Right renal cortex interstitium (tissue), 3 donors: Measurements from ENCODE around the gene GKN2. TPM values are rescaled to one million over a fixed set of nuclear protein-coding genes. Genes with fewer than 3 reads are reported as not detected.

Experiments
- DNase-seq, 3 donors: peaks; one replicate each; pipeline ENCODE4 v3.0.0-alpha.2; 2013; ENCODE audit warnings: low read depth in 3 of 3, low spot score in 2 of 3
- polyA plus RNA-seq, 3 donors: library from polyadenylated mRNA; unstranded; fragments of 120-200 nt; gene quantifications; one replicate each; pipeline ENCODE4 v1.2.1, GENCODE V29; 2013; ENCODE audit not compliant: insufficient read length in 3 of 3

GKN2 gene
- polyA plus RNA-seq = not detected

DNA sequence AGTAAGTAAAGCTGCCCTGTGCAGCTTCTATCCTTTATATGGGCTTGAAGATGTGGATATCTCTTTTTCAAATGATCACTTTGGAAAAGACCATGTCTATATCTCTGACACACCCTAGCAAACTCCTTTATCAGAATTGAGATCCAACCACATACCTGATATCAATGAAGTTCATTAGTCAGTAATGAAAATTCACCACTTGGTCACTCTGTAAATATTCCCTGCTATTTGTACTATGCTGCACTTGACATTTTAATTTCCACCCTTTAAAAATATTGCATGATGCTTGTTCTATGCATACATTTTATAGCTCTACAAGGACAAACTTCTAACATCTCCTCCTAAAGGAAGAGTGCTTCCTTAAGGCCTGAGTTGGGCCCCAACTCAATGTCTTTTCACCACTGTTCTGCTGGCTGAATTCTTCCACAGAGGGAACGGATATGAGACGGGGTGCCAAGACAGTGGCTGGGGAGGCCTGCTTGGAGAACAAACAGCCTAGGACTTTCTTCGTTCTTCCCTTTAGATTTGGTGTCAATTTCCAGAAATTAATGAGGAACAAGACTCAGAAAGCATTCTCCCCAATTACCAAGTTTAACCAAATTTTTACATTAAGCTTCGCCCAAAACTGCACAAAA is at the start of gene GKN2:
GKN2 (minus strand) TSS at position 7 of the 635 bp plus-strand sequence. CDS start 32 bp downstream, outside the sequence.
- no peak for DNase-seq

- no peak for DNase-seq
Measured at GRCh38 chr2:69001879-69002278, 49.2 kb upstream of the GKN2 start.

- DNase-seq = no peak
Measured at GRCh38 chr2:68997401-68997800, 44.7 kb upstream of the GKN2 start.

- DNase-seq = no peak
Measured at GRCh38 chr2:68995916-68996315, 43.2 kb upstream of the GKN2 start.

GRCh38 chr2:68994864-68995263 is 42.2 kb upstream of the GKN2 start:
- DNase-seq = no peak

DNA sequence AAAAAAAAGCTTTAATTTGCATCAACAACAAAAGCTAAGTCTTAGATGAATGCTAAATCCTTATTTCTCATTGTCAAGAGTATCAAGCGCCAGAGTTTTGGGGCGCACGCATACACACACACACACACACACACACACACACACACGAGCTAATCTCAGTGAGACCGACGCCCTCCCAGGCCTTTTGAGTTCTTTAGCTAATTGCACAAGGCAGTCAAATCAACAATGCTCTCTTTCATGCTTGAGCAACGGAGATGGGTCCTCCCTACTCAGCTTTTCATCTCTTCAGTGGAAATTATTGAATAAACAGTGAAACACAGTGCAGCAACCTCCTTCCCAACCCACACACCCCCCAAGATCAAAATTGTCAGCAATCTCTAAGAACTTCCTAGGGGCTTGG is 41.0 kb upstream of the GKN2 start:
- no peak for DNase-seq

GRCh38 chr2:68992933-68993332 is 40.2 kb upstream of the GKN2 start:
- DNase-seq = no peak

- DNase-seq = no peak
Measured at GRCh38 chr2:68992341-68992740, 39.6 kb upstream of the GKN2 start.

GRCh38 chr2:68989035-68989434 is 36.3 kb upstream of the GKN2 start:
- DNase-seq = no peak

DNA sequence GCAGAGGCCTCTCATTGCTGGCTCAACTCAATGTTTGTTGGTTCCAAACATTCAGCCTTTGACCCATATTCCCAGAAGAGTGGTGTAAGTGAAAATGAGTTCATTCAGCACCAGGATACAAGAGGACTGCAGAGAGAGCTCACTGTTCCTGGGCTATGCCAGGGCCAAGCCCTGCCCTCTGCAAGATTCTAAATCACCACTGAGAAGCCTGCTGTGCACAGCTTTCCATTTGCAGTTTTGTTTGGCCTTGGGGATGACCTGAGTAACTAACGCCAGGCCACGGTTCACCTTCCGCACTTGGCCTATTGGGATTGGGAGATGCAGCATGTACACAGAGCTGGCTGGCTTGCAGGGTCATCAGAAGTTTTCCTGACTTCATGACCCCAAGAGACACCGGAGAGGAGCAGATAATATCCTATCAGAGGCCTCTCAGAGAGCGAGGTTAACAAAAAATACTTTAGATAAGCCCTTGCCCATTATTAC is 34.4 kb upstream of the GKN2 start:
- no peak for DNase-seq

- no peak for DNase-seq
Measured at GRCh38 chr2:68980956-68981355, 28.3 kb upstream of the GKN2 start.

DNA sequence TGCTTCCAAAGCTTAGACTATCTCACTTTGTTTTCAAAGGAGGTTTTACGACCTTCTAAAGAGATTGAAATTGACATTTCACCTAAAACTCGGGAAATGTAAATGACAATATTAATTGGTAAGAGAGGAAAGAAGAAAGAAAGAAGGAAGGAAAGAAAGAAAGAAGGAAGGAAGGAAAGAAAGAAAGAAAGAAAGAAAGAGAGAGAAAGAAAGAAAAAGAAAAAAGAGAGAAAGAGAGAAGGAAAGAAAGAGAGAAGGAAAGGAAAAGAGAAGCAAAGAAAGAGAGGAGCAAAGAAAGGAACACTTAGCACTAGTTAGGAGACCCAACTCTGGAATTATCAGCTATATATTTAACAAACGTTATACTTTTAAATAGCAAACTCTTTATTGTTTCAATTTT is 25.4 kb upstream of the GKN2 start:
- DNase-seq = no peak

DNA sequence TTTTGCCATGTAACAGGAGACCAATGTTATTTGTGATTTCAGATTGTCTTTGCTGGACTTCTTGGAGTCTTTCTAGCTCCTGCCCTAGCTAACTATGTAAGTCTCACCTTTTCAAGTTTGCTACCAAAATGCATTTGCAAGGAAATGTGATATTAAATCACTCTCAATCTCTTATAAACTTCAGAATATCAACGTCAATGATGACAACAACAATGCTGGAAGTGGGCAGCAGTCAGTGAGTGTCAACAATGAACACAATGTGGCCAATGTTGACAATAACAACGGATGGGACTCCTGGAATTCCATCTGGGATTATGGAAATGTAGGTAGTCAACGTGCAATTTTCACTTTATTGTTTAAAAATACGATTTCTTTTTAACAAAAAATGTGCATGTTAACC is 24.8 kb upstream of the GKN2 start:
- no peak for DNase-seq

DNA sequence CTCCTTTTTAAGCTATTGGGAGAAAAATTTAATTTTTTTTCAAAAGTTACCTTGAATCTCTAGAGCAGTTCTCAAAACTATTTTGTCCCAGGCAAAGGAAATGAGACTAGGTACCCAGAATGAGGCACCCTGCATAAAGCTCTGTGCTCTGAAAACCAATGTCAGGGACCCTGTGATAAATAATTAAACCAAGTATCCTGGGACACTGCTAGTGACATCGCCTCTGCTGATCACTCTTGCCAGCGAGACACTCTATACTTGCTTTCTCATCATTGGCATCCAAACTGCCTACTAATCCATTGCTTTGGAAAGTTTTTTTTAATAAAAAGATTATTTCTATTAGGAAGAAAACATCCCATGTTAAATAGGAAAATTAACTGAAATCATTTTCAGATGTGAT is 23.2 kb upstream of the GKN2 start:
- DNase-seq = no peak

DNA sequence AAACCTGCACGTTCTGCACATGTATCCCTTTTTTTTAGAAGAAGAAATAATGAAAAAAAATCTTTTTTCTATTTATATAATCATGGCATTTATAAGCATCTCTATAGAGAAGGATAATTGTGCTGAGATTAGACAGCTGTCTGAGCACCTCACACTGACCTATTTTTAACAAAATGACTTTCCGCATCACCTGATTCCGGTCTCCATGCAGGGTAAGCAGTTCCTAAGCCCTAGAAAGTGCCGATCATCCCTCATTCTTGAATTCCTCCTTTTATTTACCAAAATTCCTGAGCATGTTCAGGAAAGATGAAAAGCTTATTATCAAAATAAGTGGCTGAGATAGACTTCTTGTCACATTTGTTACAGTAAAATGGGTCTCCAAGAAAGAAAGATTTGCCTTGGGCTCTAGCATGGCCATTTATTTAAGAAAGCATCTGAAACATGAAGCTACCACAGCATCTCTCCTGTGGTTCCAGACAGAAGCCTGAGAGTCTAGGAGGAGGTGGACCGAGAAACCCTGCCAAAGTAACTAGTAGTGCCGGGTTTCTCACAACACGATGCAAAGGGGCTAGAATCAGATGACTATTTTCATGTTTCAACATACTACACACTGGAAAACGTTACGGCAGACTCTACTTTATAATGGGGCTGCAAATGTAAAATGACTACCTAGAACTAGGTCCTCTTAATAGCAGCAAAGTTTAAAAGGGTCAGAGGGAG is 22.4 kb upstream of the GKN2 start:
- no peak for DNase-seq

GRCh38 chr2:68974251-68974650 is 21.6 kb upstream of the GKN2 start, which contains the start of gene GKN1:
TSS of gene GKN1 (plus strand) at chr2:68974636. CDS start at chr2:68974678, 42 bp downstream.
- no peak for DNase-seq

DNA sequence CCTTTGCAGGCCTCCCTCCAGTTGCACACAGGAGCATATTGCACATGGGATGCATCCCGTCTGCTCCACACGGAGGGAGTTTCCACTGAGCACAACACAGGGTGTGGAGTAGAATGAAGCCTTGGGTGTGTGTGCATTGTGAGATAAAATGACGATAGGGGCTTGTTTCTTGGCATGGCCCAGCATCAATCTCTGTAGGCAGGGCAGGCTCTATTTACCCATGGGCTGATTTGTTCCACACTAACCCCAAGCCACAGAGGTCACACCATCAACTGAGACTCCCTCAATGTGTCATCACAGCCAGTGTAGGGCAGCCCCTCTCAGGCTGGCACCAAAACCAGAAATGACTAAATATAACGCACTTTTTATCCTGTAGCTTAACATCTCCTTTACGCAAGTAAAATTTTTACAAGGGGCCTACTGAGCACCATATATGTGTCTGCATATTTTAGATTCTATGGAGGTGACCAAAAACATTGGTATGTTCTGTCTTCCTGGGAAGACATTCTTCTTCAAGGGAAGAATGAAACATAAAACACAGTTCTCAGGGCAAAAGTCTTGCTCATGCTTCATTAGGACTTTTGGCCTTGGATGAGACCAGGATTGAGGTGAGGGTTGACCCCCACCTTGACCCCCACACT is 19.0 kb upstream of the GKN2 start:
- DNase-seq = no peak

DNA sequence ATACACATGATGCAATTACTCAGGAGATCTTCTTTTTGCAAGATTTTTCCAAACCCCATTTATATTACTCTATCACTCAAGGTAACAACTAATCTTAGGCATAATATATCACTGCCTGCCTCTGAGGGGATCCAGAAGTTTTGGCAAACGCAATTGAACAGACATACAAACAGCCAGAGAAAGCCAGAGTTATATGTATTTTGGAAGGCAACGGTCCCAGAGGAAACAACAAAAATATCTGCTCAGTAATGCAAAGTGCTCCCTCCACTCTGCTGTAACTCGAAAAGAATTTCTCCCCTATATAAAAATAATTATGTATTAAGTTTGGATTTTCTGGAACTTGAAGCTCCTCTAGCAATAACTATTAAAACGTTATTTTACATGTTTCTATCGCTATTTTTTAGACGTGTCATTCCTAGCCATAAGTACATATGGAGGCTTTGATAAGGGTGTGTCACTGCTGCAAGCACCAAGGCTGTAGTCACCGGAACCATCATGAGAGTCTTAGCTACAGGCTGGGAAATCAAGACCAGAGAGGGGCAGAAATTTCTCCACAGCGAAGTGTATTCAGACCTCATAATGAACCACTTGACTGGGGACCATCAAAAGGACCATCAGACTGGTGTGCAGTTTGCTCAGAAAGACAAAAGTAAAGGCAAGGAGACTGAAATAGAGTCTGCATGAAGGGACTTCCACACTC is 18.0 kb upstream of the GKN2 start:
- no peak for DNase-seq

DNA sequence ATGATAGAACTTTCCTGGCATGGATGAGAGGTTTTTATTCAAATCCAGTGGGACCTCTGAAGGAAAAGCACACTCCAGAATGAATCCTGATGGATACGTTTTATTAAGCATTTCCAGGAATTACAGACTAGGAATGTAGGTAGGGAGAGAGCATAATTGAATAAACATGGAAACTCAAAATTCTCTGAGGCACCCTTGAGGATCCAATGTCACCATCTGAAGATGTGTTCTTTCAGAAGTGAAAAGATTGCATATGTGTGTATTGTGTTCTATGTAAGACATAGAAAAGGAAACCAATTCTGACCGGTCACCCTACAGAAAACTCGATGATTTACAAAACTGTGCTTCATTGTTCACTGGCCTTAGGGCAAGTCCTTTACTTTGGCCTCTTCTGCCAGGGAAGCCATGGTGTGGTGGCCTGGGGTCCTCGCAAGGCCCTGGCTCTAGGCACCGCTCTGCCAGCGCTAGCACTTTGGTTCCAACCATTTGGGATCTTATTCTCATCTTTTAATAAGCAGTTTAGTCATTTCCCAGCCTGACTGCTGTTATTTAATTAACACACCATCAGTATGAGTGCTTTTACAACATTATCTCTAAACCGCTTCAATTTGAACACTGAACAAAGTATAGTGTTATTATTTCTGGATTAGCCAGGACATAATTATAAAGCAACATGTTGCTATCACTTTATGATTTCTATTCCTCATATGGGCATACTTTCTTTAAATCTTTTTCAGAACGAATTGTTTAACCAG is 17.2 kb upstream of the GKN2 start:
- no peak for DNase-seq

- DNase-seq = no peak
Measured at GRCh38 chr2:68968221-68968620, 15.5 kb upstream of the GKN2 start.
